Suprapubic skin (tissue), 4 donors: ENCODE data around the gene ZNF266. TPM values are rescaled to one million over a fixed set of nuclear protein-coding genes. Genes with fewer than 3 reads are reported as not detected.

ENCODE experiments used
- DNase-seq, 2 donors: peaks; one replicate each; pipeline ENCODE4 v3.0.0-alpha.2; 2019; ENCODE audit warnings: low spot score in 2 of 2
- H3K27ac ChIP-seq: fragments of 200-600 bp; sonication (generic); one replicate; pipeline ENCODE4 v1.5.1; 2019
- H3K27me3 ChIP-seq: fragments of 200-600 bp; sonication (generic); one replicate; pipeline ENCODE4 v1.5.1; 2019
- H3K36me3 ChIP-seq: fragments of 200-600 bp; sonication (generic); one replicate; pipeline ENCODE4 v1.5.1; 2019
- H3K4me1 ChIP-seq: fragments of 200-600 bp; sonication (generic); one replicate; pipeline ENCODE4 v1.5.1; 2019
- H3K4me3 ChIP-seq: fragments of 200-600 bp; sonication (generic); one replicate; pipeline ENCODE4 v1.5.1; 2019; ENCODE audit warnings: mild to moderate bottlenecking
- H3K9me3 ChIP-seq: fragments of 200-600 bp; sonication (generic); one replicate; pipeline ENCODE4 v1.5.1; 2019
- EP300 ChIP-seq: sonication (generic); formaldehyde crosslinking; IDR thresholded peaks from one replicate; pipeline ENCODE4 v1.6.1; 2017; ENCODE audit warnings: antibody characterized with exemption
- POLR2A ChIP-seq, 2 donors: fragments of 450-650 bp; IDR thresholded peaks; one replicate each; pipeline ENCODE4 v1.6.1; 2017; ENCODE audit warnings: antibody characterized with exemption in 2 of 2, mild to moderate bottlenecking in 2 of 2, moderate library complexity in 2 of 2
- POLR2AphosphoS5 ChIP-seq, 3 donors: sonication (generic); formaldehyde crosslinking; IDR thresholded peaks; one replicate each; pipeline ENCODE4 v1.6.1; 2017; ENCODE audit warnings: antibody characterized with exemption in 3 of 3
- WGBS: methylation state at CpG from one replicate; pipeline ENCODE4 v1.1.5; 2018; 5-methylcytosine and 5-hydroxymethylcytosine counted together
- total RNA-seq, 4 donors: library from RNA; depleted of rRNA; stranded (reverse); fragments of >200 nt; gene quantifications; one replicate each; pipeline ENCODE4 v1.1.0, GENCODE V29; 2016
- TF ChIP-seq, protein P1 (sequence below), 2 donors: fragments of 200-600 bp in 1 of 2; fragments of 450-650 bp in 1 of 2; sonication (generic) in 1 of 2; IDR thresholded peaks; one replicate each; pipeline ENCODE4 v1.5.1; 2016 to 2019; ENCODE audit warnings: antibody characterized with exemption in 2 of 2, mild to moderate bottlenecking in 1 of 2, moderate library complexity in 1 of 2

The ZNF266 gene
- total RNA-seq, 4 donors from 2014 or later: 16.5 to 101 (median 19.1) TPM

DNA sequence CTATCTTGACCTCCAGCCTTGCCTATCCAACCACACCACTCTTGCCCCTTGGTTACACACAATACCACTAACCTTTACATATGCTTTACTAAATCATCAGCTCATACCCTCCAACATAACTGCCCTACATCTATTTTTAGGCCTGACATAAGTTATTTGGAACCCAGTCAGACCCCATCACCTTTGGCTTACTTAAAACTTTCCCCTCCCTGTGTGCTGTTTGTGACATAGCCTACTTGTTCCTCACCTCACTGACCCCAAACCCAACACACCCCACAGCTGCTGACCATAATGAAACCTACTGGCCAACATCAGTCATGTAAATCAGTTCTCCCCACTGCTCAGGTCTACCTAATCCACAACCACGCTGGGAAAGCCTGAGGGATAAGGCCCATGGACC lies 4.9 kb downstream of the ZNF266 start:
- Histone ChIP-seq H3K9me3 (no peaks in the 10 kb centered on the region), H3K4me3 (no peak overlapping the region), H3K4me1 (peaks cover 13% of the 10 kb centered on the region), H3K27ac (no peak overlapping the region), H3K36me3 (peaks cover 77% of the 10 kb centered on the region), H3K27me3 (no peaks in the 10 kb centered on the region)
- TF ChIP-seq POLR2AphosphoS5 (IDR thresholded peaks at IDR 0.05) (no peak), POLR2A (IDR thresholded peaks at IDR 0.05) (no peak)
- TF ChIP-seq, protein P1, sequence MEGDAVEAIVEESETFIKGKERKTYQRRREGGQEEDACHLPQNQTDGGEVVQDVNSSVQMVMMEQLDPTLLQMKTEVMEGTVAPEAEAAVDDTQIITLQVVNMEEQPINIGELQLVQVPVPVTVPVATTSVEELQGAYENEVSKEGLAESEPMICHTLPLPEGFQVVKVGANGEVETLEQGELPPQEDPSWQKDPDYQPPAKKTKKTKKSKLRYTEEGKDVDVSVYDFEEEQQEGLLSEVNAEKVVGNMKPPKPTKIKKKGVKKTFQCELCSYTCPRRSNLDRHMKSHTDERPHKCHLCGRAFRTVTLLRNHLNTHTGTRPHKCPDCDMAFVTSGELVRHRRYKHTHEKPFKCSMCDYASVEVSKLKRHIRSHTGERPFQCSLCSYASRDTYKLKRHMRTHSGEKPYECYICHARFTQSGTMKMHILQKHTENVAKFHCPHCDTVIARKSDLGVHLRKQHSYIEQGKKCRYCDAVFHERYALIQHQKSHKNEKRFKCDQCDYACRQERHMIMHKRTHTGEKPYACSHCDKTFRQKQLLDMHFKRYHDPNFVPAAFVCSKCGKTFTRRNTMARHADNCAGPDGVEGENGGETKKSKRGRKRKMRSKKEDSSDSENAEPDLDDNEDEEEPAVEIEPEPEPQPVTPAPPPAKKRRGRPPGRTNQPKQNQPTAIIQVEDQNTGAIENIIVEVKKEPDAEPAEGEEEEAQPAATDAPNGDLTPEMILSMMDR (IDR thresholded peaks at IDR 0.05): no peak
- DNase-seq: no peak
- 100% methylated on average over 1 of the region's 1 CpG for WGBS

DNA sequence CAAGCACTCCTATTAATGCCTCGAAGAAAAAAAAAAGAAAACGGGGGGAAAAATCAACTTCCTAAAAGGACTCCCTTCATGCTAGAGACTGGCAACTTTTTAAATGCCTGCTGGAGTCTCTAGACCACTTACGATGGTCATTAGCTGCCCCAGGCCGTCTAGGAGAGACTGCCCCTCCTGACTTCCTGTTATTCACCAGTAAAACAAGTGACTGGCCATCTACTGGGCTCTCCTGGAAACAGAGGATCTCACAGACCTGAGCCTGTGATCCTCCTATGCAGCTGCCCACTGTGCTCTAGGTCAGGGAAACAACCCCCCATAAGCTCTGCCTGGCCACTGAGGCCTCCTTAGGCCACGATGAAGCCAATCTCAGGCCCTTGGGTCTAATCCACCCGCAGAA lies 7.4 kb downstream of the ZNF266 start:
- Histone ChIP-seq H3K4me1 (no peaks in the 10 kb centered on the region), H3K9me3 (peaks cover 15% of the 10 kb centered on the region), H3K27ac (no peak overlapping the region), H3K4me3 (no peak overlapping the region), H3K36me3 (peaks cover 96% of the 10 kb centered on the region), H3K27me3 (no peaks in the 10 kb centered on the region)
- DNase-seq: no peak
- TF ChIP-seq POLR2AphosphoS5 (IDR thresholded peaks at IDR 0.05): no peak
- TF ChIP-seq EP300: no peak
- TF ChIP-seq, protein P1 (IDR thresholded peaks at IDR 0.05): no peak
- TF ChIP-seq POLR2A (IDR thresholded peaks at IDR 0.05): no peak
- WGBS: 83% methylated on average over 6 of the region's 6 CpGs

DNA sequence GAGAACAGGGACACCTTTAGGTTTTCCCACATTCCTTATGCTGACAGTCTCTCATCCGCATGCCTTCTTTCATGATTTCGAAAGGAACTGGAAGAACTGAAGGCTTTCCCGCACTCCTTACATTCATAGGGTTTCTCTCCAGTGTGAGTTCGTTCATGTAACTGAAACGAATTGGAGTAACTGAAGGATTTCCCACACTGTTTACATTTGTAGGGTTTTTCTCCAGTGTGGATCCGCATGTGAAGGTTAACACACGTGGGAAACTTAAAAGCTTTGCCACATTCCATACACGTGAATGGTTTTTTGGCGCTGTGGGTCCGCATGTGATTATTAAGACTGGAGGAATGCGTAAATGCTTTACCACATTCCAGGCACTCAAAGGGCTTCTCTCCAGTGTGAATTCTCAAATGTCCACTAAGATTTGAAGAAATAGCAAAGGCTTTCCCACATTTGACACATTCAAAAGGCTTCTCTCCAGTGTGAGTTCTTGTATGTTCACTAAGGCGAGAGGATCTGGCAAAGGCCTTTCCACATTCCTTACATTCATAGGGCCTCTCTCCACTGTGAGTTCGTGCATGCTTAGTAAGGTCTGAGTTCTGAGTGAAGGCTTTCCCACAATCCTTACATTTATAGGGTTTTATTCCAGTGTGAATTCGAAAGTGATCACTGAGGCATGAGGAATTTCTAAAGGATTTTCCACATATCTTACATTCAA lies 22.0 kb downstream of the ZNF266 start:
- peaks cover 70% of the 10 kb centered on the region for H3K9me3 ChIP-seq
- no peaks in the 10 kb centered on the region for H3K4me1 ChIP-seq
- WGBS: 97% methylated on average over 14 of the region's 14 CpGs
- H3K27ac ChIP-seq: no peak overlapping the region
- H3K4me3 ChIP-seq: no peak overlapping the region
- peaks cover 62% of the 10 kb centered on the region for H3K36me3 ChIP-seq
- DNase-seq: no peak
- TF ChIP-seq, protein P1 (IDR thresholded peaks at IDR 0.05): no peak
- TF ChIP-seq POLR2AphosphoS5 (IDR thresholded peaks at IDR 0.05): no peak
- no peak for TF ChIP-seq POLR2A (IDR thresholded peaks at IDR 0.05)
- H3K27me3 ChIP-seq: no peaks in the 10 kb centered on the region

DNA sequence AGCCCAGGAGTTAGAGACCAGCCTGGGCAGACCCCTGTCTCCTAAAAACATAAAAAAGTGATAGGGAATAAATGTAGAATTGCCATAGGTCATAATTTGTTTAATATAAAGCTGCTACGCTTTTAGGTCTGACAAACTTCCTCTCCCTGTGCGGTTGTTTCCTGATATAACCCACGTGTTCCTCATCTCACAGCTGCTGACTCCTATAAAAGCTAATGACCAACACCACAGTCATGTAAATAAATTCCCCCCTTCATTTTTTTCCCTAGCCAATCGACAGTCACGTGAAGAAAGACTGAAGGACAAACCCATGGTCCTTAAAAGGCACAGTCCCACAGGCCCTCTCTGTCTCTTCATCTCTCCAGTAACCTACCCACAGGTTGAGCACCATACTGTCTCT lies 27.5 kb downstream of the ZNF266 start:
- Histone ChIP-seq H3K27ac (no peak overlapping the region), H3K9me3 (peaks cover 64% of the 10 kb centered on the region), H3K36me3 (peaks cover 6% of the 10 kb centered on the region), H3K4me1 (peaks cover 7% of the 10 kb centered on the region), H3K4me3 (no peak overlapping the region), H3K27me3 (no peaks in the 10 kb centered on the region)
- DNase-seq: no peak
- TF ChIP-seq, protein P1 (IDR thresholded peaks at IDR 0.05): no peak
- no peak for TF ChIP-seq POLR2A (IDR thresholded peaks at IDR 0.05)
- TF ChIP-seq EP300: no peak
- no peak for TF ChIP-seq POLR2AphosphoS5 (IDR thresholded peaks at IDR 0.05)
- WGBS: 81% methylated on average over 5 of the region's 5 CpGs

DNA sequence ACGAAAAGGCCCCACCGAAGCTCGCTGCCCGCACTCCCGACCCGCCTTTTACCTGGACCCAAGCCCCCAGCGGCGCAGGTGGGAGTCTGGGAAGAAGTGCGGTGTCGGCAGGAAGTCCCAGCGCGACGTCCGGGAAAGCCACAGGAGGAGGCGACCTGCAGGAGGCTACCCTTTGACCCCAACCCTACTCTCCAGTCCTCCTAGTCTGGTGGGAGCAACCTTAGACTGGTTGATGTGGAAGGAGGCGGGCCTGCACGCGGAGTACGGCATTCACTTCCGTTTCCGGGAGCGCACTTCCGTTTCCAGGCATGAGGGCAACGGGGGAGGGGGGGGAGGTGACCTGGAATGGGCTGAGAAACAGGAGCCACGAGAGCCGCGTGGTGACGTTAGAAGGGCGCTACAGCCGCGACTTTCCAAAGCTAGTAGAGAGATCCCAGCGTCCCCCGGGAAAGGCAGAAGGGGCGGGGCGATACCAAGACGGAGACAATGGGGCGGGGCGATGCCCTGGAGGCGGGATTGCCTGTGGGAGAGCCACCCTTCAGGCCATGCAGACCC lies 28.5 kb downstream of the ZNF266 start:
- 2% methylated on average over 31 of the region's 39 CpGs for WGBS
- H3K27ac ChIP-seq: no peak overlapping the region
- no peak for DNase-seq

More for the DNA sequence above, 28.5 kb downstream of the ZNF266 start:
- Histone ChIP-seq H3K9me3 (peaks cover 57% of the 10 kb centered on the region), H3K27me3 (no peaks in the 10 kb centered on the region), H3K4me3 (peak overlapping the region; percentile 41), H3K4me1 (peaks cover 7% of the 10 kb centered on the region), H3K36me3 (no peaks in the 10 kb centered on the region)
- TF ChIP-seq, protein P1 (IDR thresholded peaks at IDR 0.05): no peak
- TF ChIP-seq POLR2A (IDR thresholded peaks at IDR 0.05) (no peak), EP300 (no peak), POLR2AphosphoS5 (IDR thresholded peaks at IDR 0.05) (no peak)
